Measurements from ENCODE around the gene TTLL9.

Gene TTLL9

DNA sequence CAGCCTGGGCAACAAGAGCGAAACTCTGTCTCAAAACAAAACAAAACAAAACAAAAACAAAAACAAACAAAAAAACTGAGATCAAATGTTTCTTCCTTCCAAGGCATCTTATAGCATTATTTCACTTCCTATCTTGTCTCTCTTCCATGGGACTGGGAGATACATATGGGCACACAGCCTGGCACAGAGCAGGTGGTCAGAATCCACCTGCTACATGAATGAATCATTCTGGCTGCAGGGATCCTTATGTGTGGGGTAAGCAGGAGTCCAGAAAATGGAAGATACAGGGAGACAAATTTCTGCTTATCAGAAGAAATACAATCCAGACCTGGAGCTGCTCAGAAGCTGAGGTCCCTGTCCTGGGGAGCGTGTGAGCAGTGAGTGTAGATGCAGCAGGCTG, 121.7 kb downstream of the TTLL9 start:
- DNase-seq, result no peak
- Histone ChIP-seq H3K9me3 (no peaks in the 10 kb centered on the region), H3K4me3 (ENCODE audit: low read depth, low read length) (no peak overlapping the region), H3K36me3 (peaks cover 11% of the 10 kb centered on the region), H3K27me3 (no peaks in the 10 kb centered on the region), H3K4me1 (no peaks in the 10 kb centered on the region)
- TF ChIP-seq, protein P1, sequence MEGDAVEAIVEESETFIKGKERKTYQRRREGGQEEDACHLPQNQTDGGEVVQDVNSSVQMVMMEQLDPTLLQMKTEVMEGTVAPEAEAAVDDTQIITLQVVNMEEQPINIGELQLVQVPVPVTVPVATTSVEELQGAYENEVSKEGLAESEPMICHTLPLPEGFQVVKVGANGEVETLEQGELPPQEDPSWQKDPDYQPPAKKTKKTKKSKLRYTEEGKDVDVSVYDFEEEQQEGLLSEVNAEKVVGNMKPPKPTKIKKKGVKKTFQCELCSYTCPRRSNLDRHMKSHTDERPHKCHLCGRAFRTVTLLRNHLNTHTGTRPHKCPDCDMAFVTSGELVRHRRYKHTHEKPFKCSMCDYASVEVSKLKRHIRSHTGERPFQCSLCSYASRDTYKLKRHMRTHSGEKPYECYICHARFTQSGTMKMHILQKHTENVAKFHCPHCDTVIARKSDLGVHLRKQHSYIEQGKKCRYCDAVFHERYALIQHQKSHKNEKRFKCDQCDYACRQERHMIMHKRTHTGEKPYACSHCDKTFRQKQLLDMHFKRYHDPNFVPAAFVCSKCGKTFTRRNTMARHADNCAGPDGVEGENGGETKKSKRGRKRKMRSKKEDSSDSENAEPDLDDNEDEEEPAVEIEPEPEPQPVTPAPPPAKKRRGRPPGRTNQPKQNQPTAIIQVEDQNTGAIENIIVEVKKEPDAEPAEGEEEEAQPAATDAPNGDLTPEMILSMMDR (IDR thresholded peaks at IDR 0.05; ENCODE audit: low read depth, low read length), result no peak

Measured in BE2C (cell line).